MM.1S (cell line): ENCODE results near the gene ZNF107.

ENCODE experiments used
- DNase-seq: peaks from one replicate; pipeline ENCODE4 v3.0.0-alpha.2; 2015
- H2AFZ ChIP-seq: fragments of 300-600 bp; sonication (generic); 2 replicates; pipeline ENCODE4 v1.6.0; 2016; ENCODE audit warnings: antibody characterized with exemption, low read length
- H3F3A ChIP-seq: fragments of 300-600 bp; sonication (generic); 2 replicates; pipeline ENCODE4 v1.6.1; 2016; ENCODE audit warnings: mild to moderate bottlenecking, antibody characterized with exemption, low read length, moderate library complexity, mixed read lengths; ENCODE audit not compliant: insufficient read depth
- H3K27ac ChIP-seq: fragments of 300-600 bp; sonication (generic); 2 replicates; pipeline ENCODE4 v1.5.1; 2016; ENCODE audit warnings: mild to moderate bottlenecking, low read length
- H3K27me3 ChIP-seq: fragments of 300-600 bp; sonication (generic); replicated peaks from 2 replicates; pipeline ENCODE4 v1.6.0; 2016; ENCODE audit warnings: low read length; ENCODE audit not compliant: insufficient read depth
- H3K36me3 ChIP-seq: fragments of 300-600 bp; sonication (generic); replicated peaks from 2 replicates; pipeline ENCODE4 v1.6.1; 2016; ENCODE audit warnings: mild to moderate bottlenecking, low read length, mixed read lengths; ENCODE audit not compliant: insufficient read depth
- H3K4me1 ChIP-seq: fragments of 300-600 bp; sonication (generic); 2 replicates; pipeline ENCODE4 v1.6.1; 2016; ENCODE audit warnings: low read length, mixed read lengths
- H3K4me2 ChIP-seq: fragments of 300-600 bp; sonication (generic); 2 replicates; pipeline ENCODE4 v1.6.0; 2016; ENCODE audit warnings: low read depth, low read length
- H3K4me3 ChIP-seq: fragments of 300-600 bp; sonication (generic); 2 replicates; pipeline ENCODE4 v1.5.1; 2016; ENCODE audit warnings: low read length, mixed read lengths
- H3K79me2 ChIP-seq: fragments of 300-600 bp; sonication (generic); 2 replicates; pipeline ENCODE4 v1.6.1; 2016; ENCODE audit warnings: mixed run types, low read length, mixed read lengths
- H3K9ac ChIP-seq: fragments of 300-600 bp; sonication (generic); 2 replicates; pipeline ENCODE4 v1.6.1; 2016; ENCODE audit warnings: low read length, mixed read lengths
- H3K9me2 ChIP-seq: fragments of 300-600 bp; sonication (generic); replicated peaks from 2 replicates; pipeline ENCODE4 v1.6.1; 2016; ENCODE audit warnings: mild to moderate bottlenecking, low read length, mixed read lengths; ENCODE audit not compliant: insufficient read depth
- H3K9me3 ChIP-seq: fragments of 300-600 bp; sonication (generic); replicated peaks from 2 replicates; pipeline ENCODE4 v1.6.1; 2016; ENCODE audit warnings: mild to moderate bottlenecking, low read length, mixed read lengths; ENCODE audit not compliant: insufficient read depth
- H4K20me1 ChIP-seq: fragments of 300-600 bp; sonication (generic); 2 replicates; pipeline ENCODE4 v1.6.1; 2016; ENCODE audit warnings: mild to moderate bottlenecking, low read length, moderate library complexity, mixed read lengths; ENCODE audit not compliant: insufficient read depth
- EZH2 ChIP-seq: fragments of 300-600 bp; sonication (generic); optimal IDR thresholded peaks from 2 replicates; pipeline ENCODE3; 2017; ENCODE audit warnings: low read depth, mild to moderate bottlenecking, antibody characterized with exemption, low read length, mixed read lengths
- EZH2phosphoT487 ChIP-seq: fragments of 300-600 bp; sonication (generic); IDR thresholded peaks from 2 replicates; pipeline ENCODE4 v1.6.1; 2018; ENCODE audit warnings: antibody characterized with exemption, low read length
- TF ChIP-seq, protein P1 (sequence below): fragments of 300-600 bp; sonication (generic); IDR thresholded peaks from 2 replicates; pipeline ENCODE4 v1.5.1; 2016; ENCODE audit warnings: antibody characterized with exemption, low read length, mixed read lengths

The ZNF107 gene

DNA sequence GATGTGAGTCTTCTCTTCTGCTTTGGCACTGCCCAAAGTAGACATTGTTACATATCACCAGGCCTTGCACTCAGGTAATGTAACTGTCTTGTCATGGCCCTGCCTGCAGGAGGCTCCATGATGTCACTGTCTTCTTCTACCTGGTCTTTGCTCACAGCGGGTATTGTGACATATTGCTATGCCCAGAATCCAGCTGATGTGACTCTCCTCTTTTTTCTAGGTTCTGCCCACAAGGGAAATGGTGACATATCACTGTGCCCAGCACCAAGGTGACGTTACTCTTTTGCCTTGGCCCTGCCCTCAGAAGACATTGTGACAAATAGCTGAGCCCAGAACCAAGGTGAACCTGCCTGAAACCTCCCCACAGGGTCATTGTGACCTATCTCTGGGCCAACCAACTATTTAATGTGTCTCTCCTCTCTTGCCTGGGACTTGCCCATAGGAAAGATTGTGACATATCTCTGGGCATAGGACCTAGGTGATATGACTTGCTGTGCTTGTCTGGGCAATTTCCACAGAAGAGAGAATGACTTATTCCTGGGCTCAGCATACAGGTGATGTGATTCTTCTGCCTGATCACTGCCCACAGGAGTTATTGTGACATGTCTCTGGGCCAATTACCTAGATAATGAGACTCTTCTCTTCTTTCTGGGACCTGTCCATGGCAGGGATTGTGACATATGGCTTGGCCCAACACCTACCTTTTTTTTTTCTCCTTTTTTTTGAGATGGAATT, 26.5 kb upstream of the ZNF107 start:
- H3K79me2 ChIP-seq: no peaks in the 10 kb centered on the region
- H3K27ac ChIP-seq: no peak overlapping the region
- H3F3A ChIP-seq: no peaks in the 10 kb centered on the region
- H3K9me2 ChIP-seq: no peaks in the 10 kb centered on the region
- no peaks in the 10 kb centered on the region for H3K27me3 ChIP-seq
- H3K4me1 ChIP-seq: no peaks in the 10 kb centered on the region
- TF ChIP-seq, protein P1, sequence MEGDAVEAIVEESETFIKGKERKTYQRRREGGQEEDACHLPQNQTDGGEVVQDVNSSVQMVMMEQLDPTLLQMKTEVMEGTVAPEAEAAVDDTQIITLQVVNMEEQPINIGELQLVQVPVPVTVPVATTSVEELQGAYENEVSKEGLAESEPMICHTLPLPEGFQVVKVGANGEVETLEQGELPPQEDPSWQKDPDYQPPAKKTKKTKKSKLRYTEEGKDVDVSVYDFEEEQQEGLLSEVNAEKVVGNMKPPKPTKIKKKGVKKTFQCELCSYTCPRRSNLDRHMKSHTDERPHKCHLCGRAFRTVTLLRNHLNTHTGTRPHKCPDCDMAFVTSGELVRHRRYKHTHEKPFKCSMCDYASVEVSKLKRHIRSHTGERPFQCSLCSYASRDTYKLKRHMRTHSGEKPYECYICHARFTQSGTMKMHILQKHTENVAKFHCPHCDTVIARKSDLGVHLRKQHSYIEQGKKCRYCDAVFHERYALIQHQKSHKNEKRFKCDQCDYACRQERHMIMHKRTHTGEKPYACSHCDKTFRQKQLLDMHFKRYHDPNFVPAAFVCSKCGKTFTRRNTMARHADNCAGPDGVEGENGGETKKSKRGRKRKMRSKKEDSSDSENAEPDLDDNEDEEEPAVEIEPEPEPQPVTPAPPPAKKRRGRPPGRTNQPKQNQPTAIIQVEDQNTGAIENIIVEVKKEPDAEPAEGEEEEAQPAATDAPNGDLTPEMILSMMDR: no peak
- TF ChIP-seq EZH2phosphoT487: no peak
- no peak overlapping the region for H2AFZ ChIP-seq
- H3K4me3 ChIP-seq: no peak overlapping the region
- H4K20me1 ChIP-seq: no peaks in the 10 kb centered on the region
- no peaks in the 10 kb centered on the region for H3K9me3 ChIP-seq
- H3K9ac ChIP-seq: no peak overlapping the region
- no peak overlapping the region for H3K4me2 ChIP-seq
- no peaks in the 10 kb centered on the region for H3K36me3 ChIP-seq
- no peak for DNase-seq

DNA sequence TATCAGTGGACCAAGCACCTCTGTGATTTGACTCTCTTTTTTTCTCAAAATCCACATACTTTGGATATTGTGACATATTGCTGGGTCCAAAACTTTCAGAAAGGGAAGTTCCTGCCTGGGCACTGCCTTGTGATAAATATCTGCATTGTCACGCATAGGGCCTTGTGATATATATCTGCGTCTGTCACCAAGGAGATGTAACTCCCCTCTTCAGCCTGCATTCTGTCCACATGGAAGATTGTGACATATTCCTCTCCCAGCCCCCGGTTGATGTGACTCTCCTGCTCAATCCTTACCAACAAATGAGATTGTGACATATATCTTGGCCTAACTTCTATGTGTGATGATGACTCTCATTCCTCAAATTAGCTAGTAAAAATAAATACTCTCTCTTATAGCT, 25.4 kb upstream of the ZNF107 start:
- TF ChIP-seq, protein P1: no peak
- TF ChIP-seq EZH2: no peak
- no peak for TF ChIP-seq EZH2phosphoT487
- Histone ChIP-seq H3K79me2 (no peaks in the 10 kb centered on the region), H3K9me3 (no peaks in the 10 kb centered on the region)

DNA sequence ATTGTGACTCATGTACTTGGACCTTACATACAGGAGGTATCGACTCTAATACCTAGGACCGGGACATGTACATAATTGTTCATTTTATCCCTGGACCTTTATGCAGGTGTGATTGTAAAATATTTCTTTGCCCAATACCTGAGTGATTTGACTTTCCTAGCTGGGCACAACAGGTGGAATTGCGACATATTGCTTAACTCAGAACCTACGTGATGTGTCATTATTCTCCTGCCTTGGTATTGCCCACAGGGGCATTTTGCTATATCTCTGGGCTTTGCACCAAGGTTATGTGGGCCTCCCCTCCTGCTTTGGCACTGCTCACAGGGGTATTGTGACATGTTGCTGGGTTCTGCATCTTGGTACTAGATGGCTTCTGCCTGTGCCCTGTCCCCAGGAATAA, 23.9 kb upstream of the ZNF107 start:
- Histone ChIP-seq H3K4me3 (no peak overlapping the region), H3K27ac (no peak overlapping the region), H3K4me1 (no peaks in the 10 kb centered on the region), H2AFZ (no peak overlapping the region), H3K4me2 (no peak overlapping the region), H3K9me3 (no peaks in the 10 kb centered on the region), H3K9ac (no peak overlapping the region), H3F3A (no peaks in the 10 kb centered on the region), H3K27me3 (no peaks in the 10 kb centered on the region), H3K79me2 (no peaks in the 10 kb centered on the region), H3K9me2 (no peaks in the 10 kb centered on the region), H3K36me3 (no peaks in the 10 kb centered on the region), H4K20me1 (no peaks in the 10 kb centered on the region)
- TF ChIP-seq, protein P1: no peak
- TF ChIP-seq EZH2phosphoT487 (no peak), EZH2 (no peak)
- DNase-seq: no peak

More for the DNA sequence above, 25.4 kb upstream of the ZNF107 start:
- Histone ChIP-seq H3K36me3 (no peaks in the 10 kb centered on the region), H3K9ac (no peak overlapping the region), H3K27ac (no peak overlapping the region), H3K4me1 (no peaks in the 10 kb centered on the region), H2AFZ (no peak overlapping the region), H3K4me2 (no peak overlapping the region), H3K4me3 (no peak overlapping the region), H3F3A (no peaks in the 10 kb centered on the region), H3K27me3 (no peaks in the 10 kb centered on the region), H3K9me2 (no peaks in the 10 kb centered on the region), H4K20me1 (no peaks in the 10 kb centered on the region)
- no peak for DNase-seq
